Fibroblast of skin of scalp (primary cell): ENCODE data around the gene NOA1. TPM values are rescaled to one million over a fixed set of nuclear protein-coding genes. Genes with fewer than 3 reads are reported as not detected.

ENCODE experiments used
- DNase-seq: peaks from one replicate; pipeline ENCODE4 v3.0.0-alpha.2; 2013
- polyA plus RNA-seq, 2 experiments: library from polyadenylated mRNA; unstranded; fragments of 120-200 nt; gene quantifications; one replicate each; pipeline ENCODE4 v1.2.1, GENCODE V29; 2013; ENCODE audit not compliant: insufficient read length in 2 of 2

NOA1 gene
- 12.0 TPM for polyA plus RNA-seq (2013, experiment 1 of 2; ENCODE audit: insufficient read length)
- 11.7 TPM for polyA plus RNA-seq (2013, experiment 2 of 2; ENCODE audit: insufficient read length)

DNA sequence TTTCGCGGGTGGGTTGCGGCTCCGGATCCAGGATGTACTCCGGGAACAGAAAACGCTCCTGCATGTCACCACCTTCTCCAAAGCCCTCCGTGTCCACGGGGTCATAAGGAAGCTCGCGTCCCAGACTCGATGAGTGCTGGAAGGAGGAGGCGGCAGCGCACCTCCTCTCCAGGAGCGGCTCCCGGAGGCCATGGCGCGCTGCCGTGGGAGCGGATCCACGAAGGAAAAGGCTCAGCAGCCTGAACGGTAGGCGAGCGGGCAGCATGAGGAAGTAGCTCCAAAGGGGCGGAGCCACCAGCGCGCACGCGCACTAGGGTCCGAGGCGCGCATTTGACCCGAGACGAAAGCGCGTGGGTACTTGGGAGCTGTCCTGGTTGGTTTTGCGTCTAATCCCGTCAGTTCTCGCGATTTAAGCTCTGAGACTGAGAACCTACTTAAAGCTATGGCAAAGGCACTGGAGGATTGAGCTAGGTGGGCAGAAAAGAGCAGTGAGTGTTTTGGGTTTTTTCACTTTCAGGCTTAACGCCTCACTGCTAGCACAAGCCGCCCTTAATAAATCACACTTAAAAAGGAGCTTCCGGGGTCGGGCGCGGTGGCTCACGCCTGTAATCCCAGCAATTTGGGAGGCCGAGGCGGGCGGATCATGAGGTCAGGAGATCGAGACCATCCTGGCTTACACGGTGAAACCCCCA is at the start of gene NOA1:
NOA1 (minus strand) TSS at position 286 of the 692 bp plus-strand sequence; CDS start at position 265, 21 bp downstream.
- peak; percentile 99 for DNase-seq

DNA sequence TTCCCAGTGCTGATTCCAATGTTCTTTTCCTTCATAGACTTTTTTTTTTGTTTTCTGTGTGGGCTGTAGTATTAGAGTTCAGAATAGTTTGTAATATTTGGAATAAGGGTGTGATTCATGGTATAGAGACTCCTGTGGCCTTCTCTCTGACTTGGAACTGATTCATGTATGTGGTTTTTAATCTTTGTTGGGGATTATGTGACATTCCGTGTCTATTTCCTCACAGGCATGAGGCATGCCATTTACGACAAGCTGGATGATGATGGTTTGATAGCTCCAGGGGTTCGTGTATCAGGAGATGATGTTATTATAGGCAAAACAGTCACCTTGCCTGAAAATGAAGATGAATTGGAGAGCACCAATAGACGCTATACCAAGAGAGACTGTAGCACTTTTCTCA is 45.7 kb upstream of the NOA1 start:
- peak; percentile 96 for DNase-seq

DNA sequence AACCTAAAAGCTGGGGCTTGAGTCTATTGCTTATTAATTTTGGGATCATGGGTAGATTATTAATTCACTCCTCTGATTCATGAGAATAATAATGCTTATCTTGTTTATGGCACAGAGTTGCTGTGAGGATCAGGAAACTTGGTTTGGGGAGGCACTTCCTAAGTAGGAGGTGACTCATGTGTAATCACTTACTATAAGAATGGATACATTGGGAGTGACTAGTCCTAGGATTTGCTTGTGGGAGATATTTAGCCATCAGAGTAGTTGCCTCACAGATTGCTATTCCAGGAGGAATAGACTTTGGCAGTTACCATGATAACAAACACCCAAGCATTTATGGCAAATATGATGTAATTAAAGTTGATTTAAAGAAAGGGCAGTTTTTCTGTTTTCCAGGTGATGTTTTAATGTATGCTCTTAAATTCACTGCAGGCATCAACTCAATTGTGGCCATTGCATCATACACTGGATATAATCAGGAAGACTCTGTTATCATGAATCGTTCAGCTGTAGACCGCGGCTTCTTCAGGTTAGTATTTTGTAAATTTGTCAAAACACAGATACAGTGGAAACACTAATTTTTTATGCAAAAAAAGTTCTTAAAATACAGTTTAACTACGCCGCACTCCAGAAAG is 43.2 kb upstream of the NOA1 start:
- DNase-seq = peak; percentile 81

DNA sequence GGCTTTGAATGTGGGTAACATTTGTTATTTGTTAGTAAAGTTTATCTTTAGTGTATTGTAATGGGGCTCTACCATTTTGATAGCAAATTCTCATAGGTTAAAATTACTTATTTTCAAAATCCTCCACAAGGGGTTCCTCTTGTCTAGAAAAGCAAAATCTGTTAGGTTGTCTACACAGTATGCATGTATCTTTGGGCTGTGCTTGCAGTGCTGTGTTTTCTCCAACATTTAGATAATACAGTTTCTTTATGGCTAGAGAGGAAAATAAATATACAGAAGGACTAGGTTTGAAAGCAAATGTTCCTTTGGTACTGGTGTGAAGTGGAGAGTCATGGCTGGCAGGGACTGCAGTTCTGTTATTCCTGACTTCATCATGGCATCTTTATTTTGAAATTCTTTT is 41.6 kb upstream of the NOA1 start:
- DNase-seq = peak; percentile 22

GRCh38 chr4:57013543-57014120 is 36.2 kb upstream of the NOA1 start:
- no peak for DNase-seq

- DNase-seq = no peak
These were observed 22.3 kb upstream of the NOA1 start for GRCh38 chr4:56999751-57000150.

DNA sequence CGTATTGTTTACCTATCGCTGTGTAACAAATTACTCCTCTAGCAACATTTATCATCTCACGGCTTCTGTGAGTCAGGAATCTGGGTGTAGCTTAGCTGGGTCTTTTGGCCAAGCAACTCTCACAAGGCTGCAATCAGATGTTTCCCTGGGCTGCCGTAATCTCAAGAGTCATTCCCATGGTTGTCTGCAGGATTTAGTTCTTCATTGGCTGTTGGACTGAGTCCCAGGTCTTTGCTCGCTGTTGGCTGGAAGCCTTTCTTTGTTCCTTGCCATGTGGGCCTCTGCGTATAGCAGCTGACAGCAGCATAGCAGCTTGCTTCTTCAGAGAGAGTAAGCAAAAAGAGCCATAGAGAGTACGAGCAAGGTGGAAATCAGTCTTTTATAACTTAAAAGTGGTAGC is 18.1 kb upstream of the NOA1 start:
- DNase-seq = peak; percentile 69

GRCh38 chr4:56990109-56990905 is 12.9 kb upstream of the NOA1 start:
- peak; percentile 48 for DNase-seq

- DNase-seq = no peak
These were observed 9.5 kb upstream of the NOA1 start for GRCh38 chr4:56986952-56987351.

DNA sequence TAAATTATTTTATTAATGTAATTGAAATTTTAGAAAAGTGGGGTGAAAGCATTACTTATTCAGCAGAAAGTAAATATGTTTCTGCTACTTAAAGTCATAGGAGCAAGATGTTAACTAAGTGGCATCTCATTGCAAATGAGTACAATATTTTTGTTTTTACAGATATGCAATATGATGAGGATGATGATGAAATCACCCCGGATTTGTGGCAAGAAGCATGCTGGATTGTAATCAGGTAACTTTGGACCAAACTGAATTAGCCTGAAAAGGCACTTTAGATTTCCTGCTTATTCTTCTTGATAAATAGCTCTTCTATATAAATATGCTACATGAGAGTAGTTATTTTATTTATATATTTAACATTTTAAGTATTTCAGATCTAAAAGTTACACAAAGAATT is 8.8 kb upstream of the NOA1 start:
- no peak for DNase-seq

- DNase-seq = peak; percentile 28
These were observed 4.4 kb upstream of the NOA1 start for GRCh38 chr4:56981795-56982201.

DNA sequence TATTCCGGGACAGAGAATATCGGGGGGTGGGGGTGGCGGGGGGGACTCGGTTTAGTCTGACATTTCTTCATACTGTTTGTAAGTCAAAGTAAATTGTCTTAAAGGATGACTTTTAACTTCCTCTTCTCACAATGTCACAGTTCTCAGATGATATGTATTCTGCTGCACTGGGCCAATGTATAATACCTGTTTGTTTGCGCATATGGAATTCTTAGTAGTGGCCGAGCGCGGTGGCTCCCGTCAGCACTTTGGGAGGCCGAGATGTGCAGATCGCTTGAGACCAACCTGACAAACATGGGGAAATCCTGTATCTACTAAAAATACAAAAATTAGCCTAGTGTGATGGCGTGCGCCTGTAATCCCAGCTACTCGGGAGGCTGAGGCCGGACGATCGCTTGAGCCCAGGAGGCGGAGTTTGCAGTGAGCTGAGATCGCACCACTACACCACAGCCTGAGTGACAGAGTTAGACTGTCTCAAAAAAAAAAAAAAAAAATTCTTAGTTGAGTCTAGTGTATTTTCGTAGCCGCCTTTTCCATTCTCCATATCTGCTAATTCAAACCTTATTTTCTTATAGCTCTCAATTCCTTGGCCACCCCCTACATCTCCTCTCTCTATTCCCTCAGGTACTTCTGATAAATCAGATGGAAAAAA is 2.1 kb upstream of the NOA1 start:
- peak; percentile 21 for DNase-seq

- DNase-seq = peak; percentile 93
These were observed 1.4 kb upstream of the NOA1 start, which contains the start of gene POLR2B for GRCh38 chr4:56978750-56979303. Gene POLR2B (plus strand): TSS chr4:56978896. CDS start chr4:56978986, 90 bp downstream.

- no peak for DNase-seq
These were observed 527 bp downstream of the NOA1 start for GRCh38 chr4:56976837-56977320.

GRCh38 chr4:56976283-56976836 is 1.0 kb downstream of the NOA1 start:
- no peak for DNase-seq

DNA sequence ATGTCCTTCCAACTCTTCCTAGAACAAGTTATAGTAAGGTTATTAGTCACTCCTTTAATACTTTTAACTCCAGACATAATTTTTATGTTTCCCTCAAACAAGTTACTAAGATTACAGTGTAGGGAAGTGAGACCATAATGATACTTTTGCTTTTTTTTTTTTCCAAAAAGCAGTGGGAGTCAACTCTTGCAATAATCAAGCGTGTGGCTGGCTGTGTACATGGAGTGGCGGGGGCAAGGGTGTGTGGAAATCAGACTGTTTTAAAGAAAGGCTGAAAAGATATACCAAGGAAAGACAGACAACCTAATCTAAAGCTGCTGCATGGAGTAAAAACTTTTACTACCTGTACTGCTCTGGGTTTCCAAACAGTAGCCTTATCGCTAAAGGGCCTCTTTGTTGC is 4.1 kb downstream of the NOA1 start:
- DNase-seq = no peak

GRCh38 chr4:56972809-56973208 is 4.6 kb downstream of the NOA1 start:
- no peak for DNase-seq

- no peak for DNase-seq
These were observed 5.0 kb downstream of the NOA1 start for GRCh38 chr4:56972389-56972788.

- DNase-seq = no peak
These were observed 6.0 kb downstream of the NOA1 start for GRCh38 chr4:56971383-56971782.

GRCh38 chr4:56961107-56961500 is 16.3 kb downstream of the NOA1 start:
- no peak for DNase-seq

DNA sequence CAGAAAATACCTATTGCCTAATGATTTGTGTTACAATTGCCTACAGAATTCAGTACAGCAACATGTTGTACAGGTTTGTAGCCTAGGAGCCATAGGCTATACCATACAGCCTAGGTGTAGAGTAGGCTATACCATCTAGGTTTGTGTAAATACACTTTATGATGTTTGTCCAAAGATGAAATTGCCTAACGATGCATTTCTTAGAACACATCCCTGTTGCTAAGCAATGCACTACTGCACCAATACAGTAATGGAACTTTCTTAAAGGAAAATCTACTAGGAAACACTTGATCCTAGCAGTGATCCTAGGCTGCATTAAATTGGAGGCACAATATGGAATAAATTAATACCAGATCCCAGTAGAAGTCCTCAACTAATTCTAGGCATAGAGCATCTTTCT is 18.3 kb downstream of the NOA1 start:
- no peak for DNase-seq

GRCh38 chr4:56958111-56958517 is 19.3 kb downstream of the NOA1 start:
- DNase-seq = peak; percentile 93
